GM19193 (cell line): ENCODE data around the gene BMPR1A.

ENCODE experiments used
- POLR2A ChIP-seq: IDR thresholded peaks from 4 replicates; pipeline ENCODE4 v1.6.1; 2011; ENCODE audit not compliant: insufficient read depth, insufficient read length; ENCODE audit errors: extremely low read depth

Gene BMPR1A

GRCh38 chr10:86725980-86726676, 30.3 kb upstream of the BMPR1A start:
- no peak for TF ChIP-seq POLR2A

DNA sequence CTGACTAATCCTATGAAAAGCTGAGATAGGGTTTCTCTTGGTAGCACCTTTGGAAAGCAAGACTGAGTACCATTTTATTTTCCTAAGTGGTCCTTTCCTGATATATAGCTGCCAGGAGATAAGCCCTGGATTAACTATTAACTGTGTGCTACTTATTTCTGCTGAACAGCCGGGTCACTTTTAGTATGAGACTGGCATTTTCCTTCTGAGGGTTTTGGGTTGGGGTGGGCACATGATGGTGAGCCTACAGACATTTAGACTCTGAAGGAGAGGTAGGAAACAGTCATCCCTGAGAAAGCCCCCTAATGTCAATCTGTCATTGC, 29.8 kb upstream of the BMPR1A start:
- no peak for TF ChIP-seq POLR2A

- TF ChIP-seq POLR2A = no peak
These were observed 28.9 kb upstream of the BMPR1A start for GRCh38 chr10:86727470-86727869.

DNA sequence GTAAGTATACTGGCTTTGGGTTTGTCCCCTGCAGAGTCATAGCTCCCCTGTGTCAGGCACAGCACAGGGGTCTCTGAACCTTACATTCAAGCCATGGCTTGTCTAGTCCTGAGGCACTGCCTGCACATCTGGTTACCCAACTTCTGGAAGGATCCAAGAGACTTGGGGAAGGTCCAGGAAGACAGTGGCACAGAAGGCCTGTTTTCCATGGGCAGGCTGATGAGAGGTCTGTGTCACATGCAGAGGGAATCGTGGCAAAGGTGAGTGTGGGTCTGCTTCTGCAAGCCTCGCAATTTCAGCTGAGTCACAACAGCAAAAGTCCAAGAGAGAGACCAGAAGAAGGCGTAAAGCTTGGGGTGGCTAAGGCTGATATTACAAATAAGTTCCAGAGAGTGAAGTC, 28.4 kb upstream of the BMPR1A start:
- no peak for TF ChIP-seq POLR2A

DNA sequence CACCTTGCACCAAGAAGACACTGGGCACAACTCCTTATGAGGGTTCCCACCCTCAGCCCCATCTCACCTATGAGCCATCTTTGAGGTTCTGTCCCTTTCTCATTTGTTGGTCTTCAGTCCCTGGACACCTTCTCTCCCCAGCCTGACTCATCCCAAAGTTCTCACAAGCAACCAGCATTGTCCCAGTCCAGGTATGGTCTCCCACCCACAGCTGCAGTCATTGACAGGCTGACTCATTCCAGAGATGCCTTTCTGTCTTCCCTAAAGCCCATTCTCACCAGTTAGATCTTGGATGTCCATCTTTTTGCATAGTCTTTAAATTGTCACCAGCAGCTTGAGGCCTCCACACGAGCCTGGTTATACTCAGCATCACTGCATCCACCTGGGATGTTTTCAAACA, 26.7 kb upstream of the BMPR1A start:
- no peak for TF ChIP-seq POLR2A

GRCh38 chr10:86730227-86730626, 26.2 kb upstream of the BMPR1A start:
- TF ChIP-seq POLR2A = no peak

DNA sequence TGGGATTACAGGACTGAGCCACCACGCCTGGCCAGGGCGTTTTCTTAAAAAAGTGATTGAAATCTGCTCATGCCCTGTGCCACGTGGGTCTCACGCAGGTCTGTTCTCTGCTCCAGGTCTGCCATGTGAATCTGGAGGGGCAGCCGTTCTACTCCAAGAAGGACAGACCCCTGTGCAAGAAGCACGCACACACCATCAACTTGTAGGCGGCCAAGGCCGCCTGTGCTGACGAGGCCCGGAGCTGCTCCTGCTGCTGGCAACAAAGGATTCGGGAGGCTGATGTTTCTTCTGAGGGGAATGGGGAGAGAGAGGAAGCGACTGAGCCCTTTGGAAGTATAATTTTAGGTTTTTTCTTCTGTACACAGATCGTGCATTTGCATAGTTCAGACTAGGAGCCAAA, 23.6 kb upstream of the BMPR1A start:
- TF ChIP-seq POLR2A = no peak

DNA sequence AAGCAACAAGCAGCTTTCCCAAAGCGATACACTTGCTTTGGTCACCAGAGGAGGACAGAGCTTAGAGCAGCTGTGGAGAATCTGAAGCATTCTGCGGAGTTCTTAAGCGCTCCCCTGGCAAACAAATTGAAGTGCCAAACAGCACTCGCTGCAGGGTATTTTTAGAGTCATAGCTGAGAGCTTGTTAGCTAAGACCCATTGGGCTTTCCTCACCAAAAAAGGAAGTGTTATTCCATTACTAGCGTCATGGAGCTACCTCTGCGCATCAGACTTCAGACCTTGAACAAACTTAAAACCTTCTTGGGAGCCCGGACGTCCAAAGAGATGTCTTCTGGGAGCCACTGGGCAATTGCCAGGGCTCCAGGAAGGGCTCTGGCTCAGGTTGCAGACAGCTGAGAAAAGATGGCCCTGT, 23.2 kb upstream of the BMPR1A start:
- no peak for TF ChIP-seq POLR2A

- TF ChIP-seq POLR2A = no peak
These were observed 22.0 kb upstream of the BMPR1A start for GRCh38 chr10:86734207-86734988.

DNA sequence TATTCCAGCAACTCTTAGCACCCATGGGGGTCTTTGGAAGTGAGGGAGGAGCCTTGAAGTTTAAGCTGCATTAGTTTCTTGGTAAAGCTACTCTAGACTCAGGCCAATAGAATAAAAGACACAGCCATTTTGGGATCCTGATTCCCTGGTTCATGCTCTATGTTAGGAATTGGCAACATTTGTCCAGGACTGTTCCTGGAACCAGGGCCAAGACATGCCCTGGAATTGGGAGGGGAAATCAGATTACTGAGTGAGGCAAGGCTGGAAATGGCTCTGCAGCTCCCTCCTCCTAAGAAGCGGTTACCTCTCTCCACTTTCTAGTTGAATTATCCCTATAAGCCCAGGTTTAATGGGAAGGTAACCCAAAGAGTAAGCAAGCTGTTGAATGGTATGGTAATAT, 14.2 kb upstream of the BMPR1A start:
- no peak for TF ChIP-seq POLR2A

DNA sequence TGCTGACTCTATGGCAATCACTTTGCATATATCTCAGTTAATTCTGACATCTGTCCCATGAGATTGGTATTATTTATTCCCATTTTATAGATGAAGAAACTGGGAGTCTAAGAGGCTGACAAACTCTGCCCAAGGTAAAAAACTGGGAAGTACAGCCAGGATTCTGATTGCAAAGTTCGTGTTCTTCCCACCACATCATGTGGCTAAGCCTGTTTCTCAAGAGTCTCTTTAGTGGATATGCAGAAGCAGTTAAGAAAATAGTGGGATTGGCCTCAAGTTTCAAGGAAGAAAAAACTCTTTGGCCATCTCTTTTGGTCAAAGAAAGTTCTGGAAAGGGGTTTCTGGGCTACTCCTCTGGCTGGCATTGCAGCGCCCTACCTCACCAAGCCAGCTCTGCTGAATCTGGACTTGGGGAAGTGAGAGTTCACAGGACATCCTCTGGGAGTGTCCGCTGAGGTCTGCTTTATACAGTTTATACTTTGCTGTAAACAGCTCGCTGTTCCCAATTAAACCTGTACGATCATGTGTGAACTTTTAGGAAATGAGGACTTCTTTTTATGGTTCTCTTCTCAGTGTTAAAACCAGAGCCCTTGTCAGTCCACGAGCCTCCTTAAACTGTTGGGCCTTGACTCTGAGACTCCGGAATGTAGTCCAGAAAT, 12.2 kb upstream of the BMPR1A start:
- TF ChIP-seq POLR2A = no peak

GRCh38 chr10:86747796-86748581, 8.4 kb upstream of the BMPR1A start:
- TF ChIP-seq POLR2A = no peak

DNA sequence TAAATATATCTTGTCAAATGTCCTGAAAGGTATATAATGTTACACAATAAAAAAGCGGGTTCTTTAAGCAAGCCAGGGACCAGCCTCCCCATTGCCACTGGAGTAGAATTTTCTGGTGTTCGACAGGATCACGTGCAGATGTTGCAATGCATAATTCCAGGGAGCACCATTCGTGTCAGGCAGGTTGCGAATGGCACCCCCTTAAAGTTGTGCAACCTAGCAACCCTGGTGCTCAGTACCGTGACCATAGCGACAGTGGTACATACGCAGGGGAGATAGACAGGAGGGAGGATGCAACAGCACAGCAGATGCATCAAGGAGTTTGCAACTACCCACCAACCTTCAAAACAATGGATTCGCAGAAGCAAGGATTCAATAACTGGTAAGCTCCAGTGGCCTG, 6.6 kb upstream of the BMPR1A start:
- no peak for TF ChIP-seq POLR2A

GRCh38 chr10:86751477-86751876, 4.9 kb upstream of the BMPR1A start:
- TF ChIP-seq POLR2A = no peak

DNA sequence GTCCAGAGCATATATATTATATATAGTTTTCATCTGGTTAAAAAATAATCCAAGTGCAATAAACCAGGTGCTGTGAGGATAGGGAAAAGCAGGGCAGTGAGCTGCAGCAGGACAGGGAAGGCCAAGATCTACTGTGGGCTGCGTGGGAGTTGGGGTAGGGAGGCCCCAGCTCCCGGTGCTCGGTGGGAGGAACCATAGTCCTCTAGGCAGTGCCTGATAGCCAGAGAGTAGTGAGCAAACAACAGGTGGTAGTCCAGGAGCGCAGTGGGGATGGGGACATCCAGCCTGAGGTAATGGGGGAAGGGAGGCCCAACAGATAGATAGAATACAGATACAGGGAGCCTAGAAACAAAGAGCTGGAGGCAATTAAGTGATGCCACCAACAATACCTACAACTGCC, 4.1 kb upstream of the BMPR1A start:
- no peak for TF ChIP-seq POLR2A
